CD1c-positive myeloid dendritic cell (primary cell): ENCODE data around the gene DUS3L.
"Not testable (repeated sequence)": the region's sequence is repeated elsewhere in the genome, so short reads cannot be mapped to it uniquely, and the experiment has no call there.

Experiments
- DNase-seq: peaks from one replicate; pipeline ENCODE4 v3.0.0-alpha.2; 2016; ENCODE audit errors: extremely low spot score

Gene DUS3L

GRCh38 chr19:5799247-5800241 lies 8.6 kb upstream of the DUS3L start:
- no peak for DNase-seq

DNA sequence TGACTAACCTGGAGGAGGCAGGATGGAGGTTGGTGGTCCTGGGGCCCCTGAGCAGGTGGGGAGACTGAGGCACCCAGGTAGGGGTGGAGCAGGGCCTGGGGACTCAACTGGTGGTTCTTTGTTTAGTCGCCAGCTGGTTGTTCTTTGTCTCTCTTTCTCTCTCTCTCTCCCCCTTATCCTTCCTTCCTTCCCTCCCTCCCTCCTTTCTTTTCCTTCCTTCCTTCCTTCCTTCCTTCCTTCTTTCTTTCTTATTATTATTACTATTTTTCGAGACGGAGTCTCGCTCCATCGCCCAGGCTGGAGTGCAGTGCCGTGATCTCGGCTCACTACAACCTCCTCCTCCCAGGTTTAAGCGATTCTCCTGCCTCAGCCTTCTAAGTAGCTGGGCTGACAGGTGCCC lies 7.3 kb upstream of the DUS3L start:
- no peak for DNase-seq

- no peak for DNase-seq
These were observed 4.5 kb upstream of the DUS3L start for GRCh38 chr19:5795382-5795919.

GRCh38 chr19:5793188-5793587 lies 2.2 kb upstream of the DUS3L start:
- DNase-seq, result no peak

DNA sequence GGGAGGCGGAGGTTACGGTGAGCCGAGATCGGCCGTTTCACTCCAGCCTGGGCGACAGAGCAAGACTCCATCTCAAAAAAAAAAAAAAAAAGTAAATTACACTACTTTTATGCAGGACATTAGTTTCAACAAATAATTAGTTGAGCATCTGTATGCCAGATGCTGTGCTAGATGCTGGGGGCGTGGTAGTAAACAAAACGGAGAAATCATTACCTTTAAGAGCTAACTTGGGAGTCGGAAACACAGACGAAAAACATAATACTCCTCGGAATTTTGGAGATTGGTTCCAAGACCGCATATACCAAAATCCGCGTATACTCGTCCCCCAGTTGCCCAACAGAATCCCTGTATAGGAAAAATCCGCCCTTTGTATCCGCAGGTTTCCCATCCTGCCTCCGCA lies 1.3 kb upstream of the DUS3L start:
- DNase-seq, result no peak

DNA sequence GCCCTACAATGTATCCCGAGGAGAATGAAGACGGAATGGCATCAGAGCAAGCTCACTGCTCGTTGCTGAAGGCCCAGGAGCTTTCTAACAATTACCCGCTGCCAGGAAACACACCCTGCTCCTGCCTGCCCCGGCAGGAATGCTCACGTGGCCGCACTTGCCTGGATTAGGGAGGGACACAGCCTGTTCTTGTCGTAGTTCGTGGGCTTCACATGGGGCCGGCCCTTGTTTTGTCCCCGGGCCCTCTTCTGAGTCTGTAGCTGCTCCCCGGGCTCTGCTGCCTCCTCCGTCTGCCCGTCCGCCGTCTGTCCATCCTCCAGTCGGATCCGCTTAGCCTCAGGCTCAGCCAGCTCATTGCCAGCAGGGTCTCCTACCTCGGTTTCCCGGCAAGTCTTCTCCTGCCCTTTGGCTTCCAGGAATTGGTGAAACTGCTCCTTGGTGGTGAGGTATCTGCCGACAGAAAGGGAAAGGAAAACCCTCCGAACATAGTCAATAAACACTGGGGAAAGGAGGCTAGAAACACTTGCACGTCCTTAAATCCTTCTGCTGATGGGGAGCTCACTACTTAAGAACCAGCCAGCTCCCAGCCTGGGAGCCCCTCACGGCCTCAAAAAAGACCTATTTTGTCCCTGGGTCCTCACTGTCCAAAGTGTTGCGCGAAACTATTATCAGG lies 941 bp downstream of the DUS3L start:
- DNase-seq, result no peak

DNA sequence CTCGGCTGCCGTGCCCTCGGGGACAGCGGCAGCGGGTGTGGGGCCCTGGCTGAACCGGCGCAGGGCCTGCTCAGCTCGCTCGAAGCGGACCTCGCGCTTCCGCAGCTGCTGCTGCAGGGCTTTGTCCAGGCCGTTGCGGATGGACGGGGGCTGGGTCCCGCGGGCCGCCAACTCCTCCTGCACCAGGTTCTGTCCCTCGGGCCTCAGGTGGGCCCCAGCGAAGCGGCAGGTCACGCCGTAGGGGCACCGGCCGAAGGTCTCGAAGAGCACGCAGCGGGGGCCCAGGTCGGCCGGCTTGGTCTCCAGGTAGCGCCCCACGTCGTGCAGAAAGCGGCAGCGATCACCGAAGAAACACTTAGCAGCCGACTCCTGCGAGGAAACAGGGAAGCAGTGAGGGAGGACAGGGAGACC lies 1.6 kb downstream of the DUS3L start:
- DNase-seq, result no peak

GRCh38 chr19:5788422-5788821 lies 2.5 kb downstream of the DUS3L start:
- DNase-seq, result no peak

DNA sequence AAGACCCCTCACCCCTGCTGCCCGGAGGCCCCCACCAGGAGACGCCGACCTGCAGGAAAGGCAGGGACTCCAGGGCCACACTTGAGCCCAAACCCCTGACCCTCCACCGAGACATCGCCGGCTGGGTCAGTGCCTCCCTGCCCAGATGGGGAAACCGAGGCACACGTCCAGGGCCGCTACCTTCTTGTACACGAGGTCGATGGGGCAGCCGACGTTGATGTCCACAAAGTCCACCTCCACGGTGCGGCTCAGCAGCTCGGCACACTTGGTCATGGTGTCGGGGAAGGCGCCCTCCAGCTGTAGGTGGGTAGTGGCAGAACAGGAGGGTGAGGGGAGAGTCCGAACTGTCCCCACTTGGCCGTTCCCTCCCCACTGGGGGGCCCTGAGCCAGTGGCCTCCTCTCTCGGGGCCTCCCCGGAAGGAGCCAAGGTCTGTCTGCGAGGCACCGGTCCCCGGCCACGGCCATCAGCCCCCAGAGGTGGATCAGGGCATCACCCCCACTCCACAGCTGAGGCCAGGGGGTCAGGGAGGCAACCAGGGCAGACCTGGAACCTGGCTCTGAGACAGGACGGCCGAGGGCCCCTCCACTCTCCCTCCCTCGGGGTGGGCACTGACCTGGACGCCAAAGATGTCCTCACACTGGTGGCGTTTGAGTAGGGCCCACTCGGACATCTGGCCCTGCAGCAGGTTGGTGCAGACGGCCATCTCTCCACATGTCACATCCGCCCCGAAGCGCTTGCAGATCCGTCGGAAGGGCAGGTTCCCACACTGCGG lies 3.4 kb downstream of the DUS3L start:
- DNase-seq, result no peak

DNA sequence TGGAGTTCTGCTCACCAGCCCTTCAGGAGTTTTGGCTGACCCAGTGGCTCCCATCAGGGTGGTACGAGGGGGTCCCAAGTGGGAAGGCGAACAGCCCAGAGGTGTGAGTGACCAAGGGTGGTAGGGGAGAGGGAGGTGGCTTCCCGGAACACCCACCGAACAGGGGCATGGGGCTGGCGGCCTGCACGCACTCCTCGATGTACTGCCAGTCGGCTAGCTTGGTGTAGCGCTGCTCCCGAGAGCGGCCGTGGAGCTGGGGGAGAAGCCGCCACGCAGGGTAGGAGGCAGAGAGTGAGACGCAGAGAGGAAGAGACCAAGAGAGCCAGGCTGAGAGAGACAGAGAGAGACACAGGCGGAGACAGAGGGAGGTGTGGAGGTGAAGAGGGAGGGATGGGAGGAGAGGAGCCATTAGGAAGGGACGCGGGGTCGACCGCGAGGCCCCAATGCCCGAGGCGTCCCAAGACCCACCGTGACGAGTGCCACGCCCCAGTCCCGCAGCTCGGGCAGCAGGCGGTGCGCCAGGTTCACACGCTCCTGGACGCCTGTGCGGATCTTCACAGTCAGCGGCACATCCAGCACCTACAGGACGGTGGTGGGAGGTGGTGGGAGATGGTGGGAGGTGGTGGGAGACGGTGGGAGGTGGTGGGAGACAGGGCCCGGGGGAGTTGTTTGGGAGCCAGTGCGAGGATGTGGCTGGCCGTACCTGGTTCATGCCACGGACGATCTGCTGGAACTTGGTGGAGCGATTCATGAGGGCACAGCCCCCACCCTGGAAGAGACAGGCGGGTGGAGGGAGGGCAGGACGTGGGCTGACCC lies 4.2 kb downstream of the DUS3L start:
- DNase-seq, result no peak

DNA sequence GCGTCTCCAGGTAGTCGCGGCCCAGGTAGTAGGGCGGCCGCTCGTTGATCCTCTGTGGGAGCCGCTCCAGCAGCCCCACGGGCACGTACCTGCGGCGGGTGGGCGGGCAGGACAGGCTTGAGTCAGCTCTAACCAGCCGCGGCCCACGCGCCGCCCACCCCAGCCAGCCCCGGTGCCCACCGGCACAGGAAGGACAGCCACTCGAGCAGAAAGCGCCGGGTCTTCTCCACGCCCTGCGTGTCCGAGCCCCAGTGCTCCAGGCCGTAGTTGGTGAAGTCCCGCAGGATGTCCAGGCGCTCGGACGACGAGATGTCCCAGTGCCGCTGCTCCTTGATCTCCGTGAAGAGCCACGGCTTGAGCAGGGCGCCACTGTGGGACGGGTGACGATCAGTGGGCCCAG lies 5.5 kb downstream of the DUS3L start:
- no peak for DNase-seq

GRCh38 chr19:5784581-5785147 lies 6.3 kb downstream of the DUS3L start, which contains the start of gene PRR22:
Gene PRR22 (minus strand): TSS chr19:5784746. CDS start chr19:5784660, 86 bp downstream.
- no peak for DNase-seq

DNA sequence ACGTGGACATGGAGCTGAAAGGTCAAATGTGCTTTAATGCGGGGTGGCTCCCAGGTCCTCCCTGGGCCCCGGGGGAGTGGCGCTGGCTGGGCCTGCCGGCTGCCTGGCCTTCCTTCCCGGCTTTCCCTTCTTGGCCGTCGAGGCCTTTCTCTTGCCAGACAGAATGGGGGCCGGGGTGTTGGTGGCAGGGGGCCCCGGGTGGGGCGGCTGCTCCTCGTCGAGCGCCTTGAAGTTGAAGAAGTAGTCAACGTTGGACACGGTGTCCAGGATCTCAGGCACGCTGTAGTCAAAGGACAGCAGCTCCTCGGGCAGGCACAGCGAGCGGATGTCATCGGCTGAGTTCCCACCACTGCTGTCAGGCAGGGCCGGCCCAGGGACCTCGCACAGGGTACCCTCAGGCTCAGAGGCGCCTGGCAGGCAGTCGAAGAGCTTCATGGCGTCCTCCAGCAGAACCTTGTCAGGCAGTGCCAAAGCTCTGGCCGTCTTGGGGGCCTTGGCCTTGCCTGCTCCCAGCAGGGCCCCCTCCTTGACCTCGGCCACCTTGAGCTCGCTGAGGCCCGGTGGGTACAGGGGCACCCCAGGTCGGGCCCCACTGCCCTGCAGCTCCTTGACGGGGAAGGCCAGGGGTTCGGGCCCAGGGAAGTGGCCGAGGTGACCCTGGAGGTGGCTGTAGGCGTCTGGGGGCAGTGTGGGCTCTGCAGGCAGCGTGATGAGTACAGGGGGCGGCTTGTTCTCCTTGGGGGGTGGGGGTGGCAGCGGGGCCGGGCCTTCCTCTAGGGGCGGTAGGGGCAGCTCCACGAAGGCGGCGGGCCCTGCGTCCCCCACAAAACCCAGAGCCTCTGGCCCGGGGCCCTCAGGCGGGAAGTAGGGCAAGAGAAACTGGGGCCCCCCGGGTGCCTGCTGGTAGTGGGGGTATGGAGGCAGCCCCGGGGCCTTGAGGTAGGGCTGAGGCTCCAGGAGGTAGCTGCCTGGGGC lies 7.7 kb downstream of the DUS3L start:
- no peak for DNase-seq

- no peak for DNase-seq
These were observed 8.6 kb downstream of the DUS3L start for GRCh38 chr19:5782322-5782721.

DNA sequence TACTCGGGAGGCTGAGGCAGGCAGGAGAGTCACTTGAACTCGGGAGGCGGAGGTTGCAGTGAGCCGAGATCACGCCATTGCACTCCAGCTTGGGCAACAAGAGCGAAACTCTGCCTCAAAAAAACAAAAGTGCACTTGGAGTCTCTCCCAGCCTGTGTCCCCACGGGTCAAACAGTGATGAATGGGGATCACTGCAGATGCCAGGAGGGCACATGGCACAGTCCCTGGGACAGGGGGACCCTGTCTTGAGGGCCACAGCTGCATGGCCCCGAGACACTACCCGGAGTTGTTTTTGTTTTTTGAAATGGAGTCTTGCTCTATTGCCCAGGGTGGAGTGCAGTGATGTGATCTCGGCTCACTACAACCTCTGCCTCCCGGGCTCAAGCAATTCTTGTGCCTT lies 10.0 kb downstream of the DUS3L start:
- not testable (repeated sequence) for DNase-seq

DNA sequence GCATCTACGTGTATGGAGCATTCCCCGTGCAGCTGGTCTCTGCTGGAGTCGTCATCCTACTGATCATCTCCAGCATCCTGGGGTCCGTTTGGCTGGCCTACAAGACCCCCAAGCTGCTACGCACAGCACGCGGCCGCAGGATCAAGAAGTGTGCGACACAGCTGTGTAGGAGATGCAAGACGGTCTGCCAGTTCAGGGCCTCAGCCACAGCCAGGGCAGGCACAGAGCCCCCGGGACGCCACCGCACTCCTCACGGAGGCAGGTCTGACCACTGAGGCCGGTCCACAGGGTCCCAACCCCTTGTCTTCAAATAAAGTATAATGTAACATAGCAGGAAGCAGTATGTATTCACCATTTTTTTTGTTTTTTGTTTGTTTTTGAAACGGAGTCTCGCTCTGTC lies 12.6 kb downstream of the DUS3L start:
- no peak for DNase-seq

- no peak for DNase-seq
These were observed 15.2 kb downstream of the DUS3L start for GRCh38 chr19:5775668-5776309.

DNA sequence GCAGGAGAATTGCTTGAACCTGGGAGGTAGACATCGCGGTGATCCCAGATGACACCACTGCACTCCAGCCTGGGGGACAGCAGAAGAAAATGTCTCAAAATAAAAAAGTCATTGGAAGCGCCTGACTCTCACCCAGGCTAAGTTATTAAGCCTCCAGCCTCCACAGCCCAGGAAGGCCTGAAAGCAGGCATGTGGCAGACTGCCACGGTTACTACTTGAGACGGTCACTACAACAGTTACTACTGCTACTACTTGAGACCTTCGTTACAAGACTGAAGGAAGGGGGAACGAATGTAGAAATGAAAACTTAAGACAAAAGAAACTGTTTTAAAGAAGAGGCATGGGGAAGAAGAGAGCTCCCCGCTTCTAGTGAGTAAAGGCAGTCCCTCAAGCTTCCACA lies 16.0 kb downstream of the DUS3L start:
- no peak for DNase-seq

DNA sequence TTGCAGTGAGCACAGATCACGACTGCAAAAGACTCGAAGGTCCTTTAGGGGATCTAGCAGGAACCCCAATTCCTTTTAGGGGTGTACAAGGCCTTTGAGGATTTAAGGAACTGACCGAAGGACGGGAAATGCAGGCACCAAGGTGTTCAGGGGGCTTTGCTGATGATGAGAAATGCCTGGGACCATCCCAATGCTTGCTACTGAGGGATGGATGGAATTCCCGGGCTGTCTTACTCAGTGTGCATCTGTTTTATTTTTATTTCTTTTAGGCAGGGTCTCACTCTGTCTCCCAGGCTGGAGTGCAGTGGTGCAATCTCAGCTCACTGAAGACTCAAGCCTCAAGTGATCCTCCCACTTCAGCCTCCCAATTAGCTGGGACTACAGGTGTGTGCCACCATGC lies 17.7 kb downstream of the DUS3L start:
- no peak for DNase-seq
